ENCODE results near the gene TMBIM4. TPM values are rescaled to one million over a fixed set of nuclear protein-coding genes. Genes with fewer than 3 reads are reported as not detected.

Gene TMBIM4
- total RNA-seq, 1 experiment from 2014 or later = 29.8 TPM

- TF ChIP-seq SMAD4 (CRISPR knock-in tag; IDR thresholded peaks at IDR 0.05) = no peak
- no peak for TF ChIP-seq E2F5 (CRISPR knock-in tag; IDR thresholded peaks at IDR 0.05)
- TF ChIP-seq NR3C1 (CRISPR knock-in tag; conservative IDR thresholded peaks at IDR 0.05; ENCODE audit: low read depth) = no peak
- TF ChIP-seq GTF2I (CRISPR knock-in tag; conservative IDR thresholded peaks at IDR 0.05) = no peak
Observed at GRCh38 chr12:66141299-66141698, 28.5 kb downstream of the TMBIM4 start (continued).

DNA sequence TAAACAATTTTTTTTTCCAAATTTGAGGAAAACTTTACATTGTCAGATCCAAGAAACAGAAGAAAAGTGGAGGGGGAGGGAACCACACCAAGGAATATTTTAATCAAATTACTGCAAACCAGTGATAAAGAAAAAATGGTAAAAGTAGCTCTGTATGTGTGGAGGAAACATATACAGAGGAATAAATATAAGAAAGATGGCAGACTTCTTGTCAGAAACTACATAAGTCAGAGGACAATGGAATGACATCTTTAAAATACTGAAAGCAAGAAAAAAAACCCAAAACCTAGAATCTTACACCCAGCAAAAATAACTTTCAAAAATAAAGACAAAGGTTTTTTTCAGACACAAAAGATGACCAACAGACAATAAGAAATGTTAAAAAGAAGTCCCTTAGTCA, 29.1 kb downstream of the TMBIM4 start:
- CTCF ChIA-PET = no interaction called here

DNA sequence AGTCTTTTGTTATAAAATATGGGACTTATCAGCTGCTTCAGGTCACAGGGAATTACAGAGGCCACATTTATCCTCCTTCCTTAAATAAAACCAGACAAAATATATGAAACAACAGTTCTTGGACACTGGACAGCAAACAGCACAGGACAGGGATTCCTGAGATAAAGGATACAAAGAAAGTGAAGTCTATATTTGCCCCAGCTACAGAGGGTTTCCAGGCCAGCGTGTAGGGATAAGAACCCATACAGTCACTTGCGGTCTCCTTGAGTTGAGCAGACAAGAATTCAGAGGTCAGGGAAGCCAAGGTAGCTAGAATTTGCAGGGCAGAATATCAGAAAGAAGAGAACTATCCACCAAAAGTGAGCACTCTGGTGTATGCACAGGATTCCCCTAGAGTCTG, 30.5 kb downstream of the TMBIM4 start:
- CTCF ChIA-PET = no interaction called here
- H3K9me3 Mint-ChIP-seq = peaks cover 37% of the 10 kb centered on the region
- no peak overlapping the region for H3K27ac Mint-ChIP-seq
- POLR2A ChIA-PET = no interaction called here
- H3K4me3 Mint-ChIP-seq = no peak overlapping the region
- ATAC-seq (no peak), DNase-seq (ENCODE audit: low spot score) (no peak)
- no peaks in the 10 kb centered on the region; the same call in 1 of the 2 replicates for H3K27me3 Mint-ChIP-seq (ENCODE audit: low read depth)
- no peak for TF ChIP-seq ZNF532 (CRISPR knock-in tag; IDR thresholded peaks at IDR 0.05; ENCODE audit: borderline replicate concordance)
- TF ChIP-seq AFF4 (CRISPR knock-in tag; IDR thresholded peaks at IDR 0.05; ENCODE audit: borderline replicate concordance) = no peak
- no peak for TF ChIP-seq ZMAT4 (CRISPR knock-in tag; IDR thresholded peaks at IDR 0.05)
- TF ChIP-seq ZNF317 (CRISPR knock-in tag; IDR thresholded peaks at IDR 0.05; ENCODE audit: borderline replicate concordance, low read depth) = no peak
- TF ChIP-seq MXD4 (CRISPR knock-in tag; IDR thresholded peaks at IDR 0.05; ENCODE audit: borderline replicate concordance) = no peak
- no peak for TF ChIP-seq ESRRA (CRISPR knock-in tag; IDR thresholded peaks at IDR 0.05; ENCODE audit: borderline replicate concordance)
- TF ChIP-seq PRRX2 (CRISPR knock-in tag; IDR thresholded peaks at IDR 0.05) = no peak
- no peak for TF ChIP-seq NFE2L1 (CRISPR knock-in tag; IDR thresholded peaks at IDR 0.05)
- no peak for TF ChIP-seq ERG (CRISPR knock-in tag; IDR thresholded peaks at IDR 0.05)
- TF ChIP-seq NR3C1 (CRISPR knock-in tag; conservative IDR thresholded peaks at IDR 0.05; ENCODE audit: low read depth) = no peak
- TF ChIP-seq SMAD4 (CRISPR knock-in tag; IDR thresholded peaks at IDR 0.05) = no peak
- no peak for TF ChIP-seq SP1 (CRISPR knock-in tag; conservative IDR thresholded peaks at IDR 0.05)
- H3K36me3 Mint-ChIP-seq = peaks cover 51% of the 10 kb centered on the region
- H3K4me1 Mint-ChIP-seq = no peaks in the 10 kb centered on the region

More for the DNA sequence above, 29.1 kb downstream of the TMBIM4 start:
- no peak for DNase-seq (ENCODE audit: low spot score)
- Mint-ChIP-seq H3K27me3 (ENCODE audit: low read depth) (no peaks in the 10 kb centered on the region; the same call in 1 of the 2 replicates), H3K36me3 (peaks cover 51% of the 10 kb centered on the region), H3K4me3 (no peak overlapping the region), H3K4me1 (peaks cover 11% of the 10 kb centered on the region), H3K9me3 (peaks cover 37% of the 10 kb centered on the region), H3K27ac (no peak overlapping the region)
- no peak for ATAC-seq
- POLR2A ChIA-PET = no interaction called here
- TF ChIP-seq E2F4 (CRISPR knock-in tag; IDR thresholded peaks at IDR 0.05; ENCODE audit: borderline replicate concordance, low read depth) (no peak), ZNF317 (CRISPR knock-in tag; IDR thresholded peaks at IDR 0.05; ENCODE audit: borderline replicate concordance, low read depth) (peak; percentile 93)
